Skeletal muscle satellite cell (primary cell): Measurements from ENCODE around the gene SPATA31D1.

ENCODE experiments used
- H3K27me3 ChIP-seq: 2 replicates; pipeline ENCODE4 v1.7.0; 2013; ENCODE audit warnings: low read length; ENCODE audit not compliant: control insufficient read depth, insufficient read depth
- H3K36me3 ChIP-seq: 2 replicates; pipeline ENCODE4 v1.7.0; 2013; ENCODE audit warnings: mild to moderate bottlenecking, control low read depth, low read length; ENCODE audit not compliant: insufficient read depth
- H3K4me1 ChIP-seq: 2 replicates; pipeline ENCODE4 v1.7.0; 2013; ENCODE audit warnings: low read length; ENCODE audit not compliant: control insufficient read depth, insufficient read depth
- H3K4me2 ChIP-seq: 2 replicates; pipeline ENCODE4 v1.7.0; 2013; ENCODE audit warnings: mild to moderate bottlenecking, low read length
- H3K4me3 ChIP-seq: 2 replicates; pipeline ENCODE4 v1.7.0; 2013; ENCODE audit warnings: low read length
- H3K9ac ChIP-seq: 2 replicates; pipeline ENCODE4 v1.7.0; 2013; ENCODE audit warnings: mild to moderate bottlenecking, low read depth, low read length, moderate library complexity
- H3K9me3 ChIP-seq: replicated peaks from 2 replicates; pipeline ENCODE4 v1.7.0; 2013; ENCODE audit warnings: mild to moderate bottlenecking, control low read depth, low read length

SPATA31D1 gene

GRCh38 chr9:81980568-81980967, 8.0 kb upstream of the SPATA31D1 start:
- H3K9me3 ChIP-seq, result no peaks in the 10 kb centered on the region
- no peak overlapping the region for H3K9ac ChIP-seq
- H3K4me2 ChIP-seq, result no peak overlapping the region
- no peaks in the 10 kb centered on the region for H3K27me3 ChIP-seq
- H3K4me1 ChIP-seq, result no peaks in the 10 kb centered on the region
- H3K36me3 ChIP-seq, result no peaks in the 10 kb centered on the region
- no peak overlapping the region for H3K4me3 ChIP-seq

- no peak overlapping the region for H3K4me2 ChIP-seq
- no peaks in the 10 kb centered on the region for H3K27me3 ChIP-seq
- H3K4me3 ChIP-seq, result no peak overlapping the region
- H3K36me3 ChIP-seq, result no peaks in the 10 kb centered on the region
- no peak overlapping the region for H3K9ac ChIP-seq
- no peaks in the 10 kb centered on the region for H3K4me1 ChIP-seq
- H3K9me3 ChIP-seq, result no peaks in the 10 kb centered on the region
These were observed 6.7 kb upstream of the SPATA31D1 start for GRCh38 chr9:81981883-81982282.

- no peak overlapping the region for H3K9ac ChIP-seq
- H3K4me3 ChIP-seq, result no peak overlapping the region
- H3K27me3 ChIP-seq, result no peaks in the 10 kb centered on the region
- no peaks in the 10 kb centered on the region for H3K36me3 ChIP-seq
- H3K9me3 ChIP-seq, result no peaks in the 10 kb centered on the region
- no peaks in the 10 kb centered on the region for H3K4me1 ChIP-seq
- H3K4me2 ChIP-seq, result no peak overlapping the region
These were observed 3.6 kb upstream of the SPATA31D1 start for GRCh38 chr9:81984928-81985327.

- Histone ChIP-seq H3K9me3 (no peaks in the 10 kb centered on the region), H3K36me3 (no peaks in the 10 kb centered on the region), H3K4me1 (no peaks in the 10 kb centered on the region), H3K4me2 (no peak overlapping the region), H3K9ac (no peak overlapping the region), H3K27me3 (no peaks in the 10 kb centered on the region), H3K4me3 (no peak overlapping the region)
These were observed 2.5 kb upstream of the SPATA31D1 start for GRCh38 chr9:81986051-81986450.

- no peaks in the 10 kb centered on the region for H3K9me3 ChIP-seq
- H3K9ac ChIP-seq, result no peak overlapping the region
- no peak overlapping the region for H3K4me3 ChIP-seq
- H3K4me2 ChIP-seq, result no peak overlapping the region
- no peaks in the 10 kb centered on the region for H3K36me3 ChIP-seq
- no peaks in the 10 kb centered on the region for H3K27me3 ChIP-seq
- no peaks in the 10 kb centered on the region for H3K4me1 ChIP-seq
These were observed 1.1 kb downstream of the SPATA31D1 start for GRCh38 chr9:81989700-81990099.

GRCh38 chr9:81993656-81994055, 5.1 kb downstream of the SPATA31D1 start:
- H3K9ac ChIP-seq, result no peak overlapping the region
- H3K36me3 ChIP-seq, result no peaks in the 10 kb centered on the region
- H3K4me1 ChIP-seq, result no peaks in the 10 kb centered on the region
- no peaks in the 10 kb centered on the region for H3K27me3 ChIP-seq
- H3K4me2 ChIP-seq, result no peak overlapping the region
- H3K4me3 ChIP-seq, result no peak overlapping the region
- no peaks in the 10 kb centered on the region for H3K9me3 ChIP-seq

- Histone ChIP-seq H3K9ac (no peak overlapping the region), H3K36me3 (no peaks in the 10 kb centered on the region), H3K4me2 (no peak overlapping the region), H3K9me3 (no peaks in the 10 kb centered on the region), H3K4me1 (no peaks in the 10 kb centered on the region), H3K27me3 (no peaks in the 10 kb centered on the region), H3K4me3 (no peak overlapping the region)
These were observed 11.2 kb downstream of the SPATA31D1 start for GRCh38 chr9:81999806-82000205.

GRCh38 chr9:82010711-82011110, 22.1 kb downstream of the SPATA31D1 start:
- no peak overlapping the region for H3K4me3 ChIP-seq
- no peak overlapping the region for H3K4me2 ChIP-seq
- H3K36me3 ChIP-seq, result no peaks in the 10 kb centered on the region
- H3K9me3 ChIP-seq, result no peaks in the 10 kb centered on the region
- no peak overlapping the region for H3K9ac ChIP-seq
- H3K4me1 ChIP-seq, result no peaks in the 10 kb centered on the region
- no peaks in the 10 kb centered on the region for H3K27me3 ChIP-seq

- Histone ChIP-seq H3K36me3 (no peaks in the 10 kb centered on the region), H3K9ac (no peak overlapping the region), H3K27me3 (no peaks in the 10 kb centered on the region), H3K4me3 (no peak overlapping the region), H3K4me1 (no peaks in the 10 kb centered on the region), H3K4me2 (no peak overlapping the region), H3K9me3 (no peaks in the 10 kb centered on the region)
These were observed 22.6 kb downstream of the SPATA31D1 start for GRCh38 chr9:82011133-82011532.

GRCh38 chr9:82012276-82012675, 23.7 kb downstream of the SPATA31D1 start:
- Histone ChIP-seq H3K9me3 (no peaks in the 10 kb centered on the region), H3K27me3 (no peaks in the 10 kb centered on the region), H3K4me2 (no peak overlapping the region), H3K4me1 (no peaks in the 10 kb centered on the region), H3K9ac (no peak overlapping the region), H3K36me3 (no peaks in the 10 kb centered on the region), H3K4me3 (no peak overlapping the region)

- no peaks in the 10 kb centered on the region for H3K36me3 ChIP-seq
- no peak overlapping the region for H3K4me3 ChIP-seq
- H3K4me1 ChIP-seq, result peaks cover 8% of the 10 kb centered on the region
- no peak overlapping the region for H3K9ac ChIP-seq
- no peak overlapping the region for H3K4me2 ChIP-seq
- no peaks in the 10 kb centered on the region for H3K9me3 ChIP-seq
- H3K27me3 ChIP-seq, result no peaks in the 10 kb centered on the region
These were observed 31.8 kb downstream of the SPATA31D1 start for GRCh38 chr9:82020331-82020730.

GRCh38 chr9:82021198-82021597, 32.6 kb downstream of the SPATA31D1 start:
- no peaks in the 10 kb centered on the region for H3K27me3 ChIP-seq
- H3K9me3 ChIP-seq, result no peaks in the 10 kb centered on the region
- no peak overlapping the region for H3K9ac ChIP-seq
- peaks cover 8% of the 10 kb centered on the region for H3K4me1 ChIP-seq
- no peaks in the 10 kb centered on the region for H3K36me3 ChIP-seq
- no peak overlapping the region for H3K4me3 ChIP-seq
- H3K4me2 ChIP-seq, result no peak overlapping the region
